Stimulated activated CD4-positive, alpha-beta T cell treated with anti-CD3 and anti-CD28 coated beads, Interleukin-4, amount 100 ng/mL, for 24 hours (primary cell): Measurements from ENCODE around the gene PTPRJ.
A peak's percentile ranks its signal among the peaks of the same experiment; 100 is the strongest.

Source experiments
- DNase-seq: peaks from one replicate; pipeline ENCODE4 v3.0.0-alpha.2; 2020

Gene PTPRJ

GRCh38 chr11:48096588-48097525 is 116.5 kb downstream of the PTPRJ start:
- no peak for DNase-seq

GRCh38 chr11:48098024-48098423 is 117.7 kb downstream of the PTPRJ start:
- no peak for DNase-seq

- no peak for DNase-seq
Measured at GRCh38 chr11:48099916-48100446, 119.6 kb downstream of the PTPRJ start.

- DNase-seq: no peak
Measured at GRCh38 chr11:48101044-48101733, 120.8 kb downstream of the PTPRJ start.

- DNase-seq: no peak
Measured at GRCh38 chr11:48101958-48102357, 121.6 kb downstream of the PTPRJ start.

GRCh38 chr11:48103621-48104567 is 123.5 kb downstream of the PTPRJ start:
- DNase-seq: no peak

- no peak for DNase-seq
Measured at GRCh38 chr11:48104568-48104924, 124.2 kb downstream of the PTPRJ start.

GRCh38 chr11:48105096-48105990 is 125.0 kb downstream of the PTPRJ start:
- no peak for DNase-seq

GRCh38 chr11:48106166-48106565 is 125.8 kb downstream of the PTPRJ start:
- no peak for DNase-seq

GRCh38 chr11:48107188-48107704 is 126.9 kb downstream of the PTPRJ start:
- peak; percentile 54 for DNase-seq

- no peak for DNase-seq
Measured at GRCh38 chr11:48108231-48109045, 128.1 kb downstream of the PTPRJ start.

GRCh38 chr11:48109046-48109666 is 128.8 kb downstream of the PTPRJ start:
- no peak for DNase-seq

- no peak for DNase-seq
Measured at GRCh38 chr11:48110509-48110766, 130.1 kb downstream of the PTPRJ start.

GRCh38 chr11:48111891-48112290 is 131.5 kb downstream of the PTPRJ start:
- DNase-seq: no peak

GRCh38 chr11:48114740-48115139 is 134.4 kb downstream of the PTPRJ start:
- no peak for DNase-seq

- no peak for DNase-seq
Measured at GRCh38 chr11:48116437-48117228, 136.3 kb downstream of the PTPRJ start.

- DNase-seq: no peak
Measured at GRCh38 chr11:48122246-48122645, 141.9 kb downstream of the PTPRJ start.

GRCh38 chr11:48122656-48123055 is 142.3 kb downstream of the PTPRJ start:
- no peak for DNase-seq

GRCh38 chr11:48123254-48123875 is 143.0 kb downstream of the PTPRJ start:
- DNase-seq: no peak
